Left kidney (tissue), 1 donor: ENCODE results near the gene E2F7. TPM values are rescaled to one million over a fixed set of nuclear protein-coding genes. Genes with fewer than 3 reads are reported as not detected.

Experiments used
- polyA plus RNA-seq: library from polyadenylated mRNA; unstranded; fragments of 120-200 nt; gene quantifications from one replicate; pipeline ENCODE4 v1.2.1, GENCODE V29; 2013; ENCODE audit not compliant: insufficient read length

Gene E2F7
- polyA plus RNA-seq, 1 donor = 12.2 TPM

Other genes starting within 250 kb of the E2F7 start
- 90.9 TPM for gene CSRP2, start 186.6 kb downstream of the E2F7 start, polyA plus RNA-seq